HG02973 (cell line): Measurements from ENCODE around the gene SSR3.

Source experiments
- ATAC-seq: cut with Tn5 transposase; IDR thresholded peaks from one replicate; pipeline ENCODE4 v1.9.1; 2021; ENCODE audit warnings: moderate library complexity; ENCODE audit not compliant: unreplicated experiment

Gene SSR3

DNA sequence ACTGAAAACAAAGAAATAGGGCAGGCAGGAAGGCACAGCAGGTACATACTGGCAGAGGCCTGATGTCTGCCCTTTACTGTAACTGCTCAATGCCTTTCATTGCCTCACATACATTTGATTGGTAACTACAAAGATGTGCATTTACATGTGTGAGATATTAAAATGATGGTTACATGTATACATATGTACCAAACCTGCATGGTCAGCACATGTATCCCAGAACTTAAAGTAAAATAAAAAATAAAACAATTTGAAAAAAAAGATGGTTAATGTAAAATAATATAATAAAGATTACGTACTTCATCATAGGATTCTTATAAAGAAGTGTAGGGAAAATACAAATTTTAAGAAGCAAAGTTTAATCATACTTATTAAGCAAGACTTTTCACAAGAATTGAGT lies 15.1 kb downstream of the SSR3 start:
- ATAC-seq, result no peak

DNA sequence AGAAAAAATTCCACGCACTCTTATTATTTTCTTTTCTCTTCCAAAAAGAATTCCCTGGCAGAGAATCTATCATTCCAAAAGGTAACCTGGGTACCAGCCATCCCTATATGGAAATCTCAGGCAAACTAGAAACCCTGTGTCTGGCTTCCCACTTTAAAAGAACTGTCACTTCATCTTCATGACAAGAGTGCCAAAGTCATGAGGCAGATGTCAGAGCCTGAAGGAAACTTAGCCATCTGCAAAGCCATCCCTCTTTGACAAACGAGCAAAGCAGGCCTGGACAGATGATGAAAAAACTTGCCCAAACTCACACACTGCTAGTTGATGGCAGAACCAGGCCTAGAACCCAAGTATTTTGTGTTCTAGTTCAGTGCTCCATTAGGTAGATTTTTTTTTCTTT lies 15.9 kb downstream of the SSR3 start:
- no peak for ATAC-seq

DNA sequence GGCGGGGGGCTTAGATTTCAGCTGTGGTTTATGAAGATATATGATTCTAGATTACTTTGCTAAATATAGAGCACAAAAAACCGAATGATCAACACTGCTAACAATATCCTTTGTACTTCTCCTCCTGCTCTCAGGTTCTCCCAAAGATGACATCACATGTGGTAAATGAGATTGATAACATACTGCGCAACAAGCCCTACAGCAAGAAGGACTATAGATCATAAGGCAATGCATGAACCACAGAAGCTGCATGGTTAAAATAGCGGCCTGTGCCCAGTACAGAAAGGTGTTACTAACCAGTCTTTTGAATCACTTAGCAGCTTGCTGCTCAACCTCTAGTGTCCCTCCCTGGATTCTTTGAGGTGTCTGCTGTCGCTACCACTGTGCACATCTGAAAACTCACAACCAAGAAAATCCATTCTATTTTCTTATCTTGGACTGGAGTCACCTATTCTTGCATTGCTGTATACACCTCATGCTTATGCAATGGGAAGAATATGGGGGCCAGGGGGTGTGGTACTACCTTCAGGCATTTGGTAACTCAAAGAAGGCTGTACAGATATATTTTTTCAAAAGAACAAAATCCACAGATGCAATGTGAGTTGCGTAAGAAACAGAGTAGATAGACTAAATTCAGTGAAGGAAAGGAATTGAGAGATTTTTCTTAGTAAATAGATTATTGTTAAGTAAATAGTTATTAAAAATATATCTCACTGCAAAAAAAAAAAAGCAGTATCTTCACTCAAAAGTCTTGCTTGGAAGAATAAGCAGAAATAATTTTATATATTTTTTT lies 18.2 kb downstream of the SSR3 start:
- no peak for ATAC-seq

DNA sequence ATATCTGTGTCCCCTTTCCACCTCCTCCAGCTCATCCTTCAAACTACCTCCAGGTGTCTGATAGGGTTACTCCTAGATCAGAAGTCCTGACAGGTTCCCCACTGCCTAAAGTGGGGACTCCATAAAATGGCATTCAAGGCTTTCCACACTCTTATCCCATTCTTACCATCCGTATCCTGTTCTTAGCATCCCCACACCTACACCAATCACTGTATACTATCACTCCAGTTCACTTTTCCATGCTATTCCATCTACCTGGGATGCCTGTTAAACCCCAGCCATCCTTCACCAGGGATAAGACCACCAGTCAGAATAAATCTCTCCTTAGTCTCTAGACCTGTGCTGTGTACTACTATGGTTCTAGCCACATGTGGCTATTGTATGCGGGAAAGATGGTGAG lies 19.1 kb downstream of the SSR3 start:
- ATAC-seq, result no peak

DNA sequence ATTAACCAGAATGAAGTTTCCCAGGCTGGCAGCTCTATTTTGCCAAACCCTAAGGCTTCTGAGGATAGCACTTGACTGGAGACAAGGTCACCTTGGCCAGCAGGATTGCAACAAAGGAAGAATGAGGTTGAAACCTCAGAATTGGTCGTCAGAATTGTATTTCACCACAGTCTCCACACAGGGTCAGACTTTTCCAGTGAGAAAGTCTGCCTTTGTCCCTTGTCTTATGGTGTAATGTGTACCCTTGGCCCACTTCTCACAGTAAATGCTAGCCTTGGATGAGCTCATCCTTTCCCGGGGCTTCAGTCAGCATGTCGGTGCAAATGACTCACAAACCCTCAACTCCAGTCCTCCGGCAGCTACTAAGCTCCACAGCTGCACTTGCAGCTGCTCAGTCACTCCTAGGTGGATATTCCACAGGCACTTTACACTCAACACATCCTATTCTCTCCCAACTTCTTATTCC lies 19.7 kb downstream of the SSR3 start:
- no peak for ATAC-seq

DNA sequence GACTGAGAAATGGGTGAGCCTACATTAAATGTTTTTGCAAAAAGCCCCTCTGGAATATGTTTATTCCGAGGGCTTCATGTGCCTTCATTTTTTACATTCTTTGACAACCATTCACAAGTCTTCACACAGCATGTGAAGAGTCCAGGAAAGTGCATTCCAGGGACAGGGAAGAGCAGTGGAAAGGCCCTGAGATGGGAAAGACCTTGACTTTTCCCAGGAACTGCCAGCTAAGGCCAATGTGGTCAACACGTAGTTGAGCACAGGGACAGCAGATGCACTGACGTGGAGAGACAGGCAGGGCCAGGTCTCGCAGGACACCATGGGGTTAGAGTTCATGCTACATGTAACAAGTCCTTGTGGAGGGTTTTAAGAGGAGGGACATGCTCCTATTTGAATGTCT lies 21.7 kb downstream of the SSR3 start:
- ATAC-seq, result no peak

DNA sequence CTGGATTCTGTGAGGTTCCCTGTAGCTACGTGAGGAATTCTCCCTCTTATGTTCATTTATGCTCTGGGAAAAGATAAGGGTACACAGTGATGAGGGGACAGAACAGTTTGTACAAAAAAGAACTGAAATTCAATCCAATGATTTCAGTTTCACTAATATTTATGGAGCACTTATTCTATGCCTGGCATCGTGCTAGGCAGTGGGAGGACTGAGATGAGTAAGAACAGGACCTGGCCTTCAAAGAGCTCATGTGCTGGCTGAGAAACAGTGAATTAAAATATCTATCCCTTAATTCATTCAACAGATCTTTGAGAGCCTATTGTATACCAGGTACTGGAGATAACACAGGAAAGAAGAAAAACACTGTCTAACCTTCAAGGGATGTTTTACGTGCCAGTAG lies 22.2 kb downstream of the SSR3 start:
- ATAC-seq, result no peak

DNA sequence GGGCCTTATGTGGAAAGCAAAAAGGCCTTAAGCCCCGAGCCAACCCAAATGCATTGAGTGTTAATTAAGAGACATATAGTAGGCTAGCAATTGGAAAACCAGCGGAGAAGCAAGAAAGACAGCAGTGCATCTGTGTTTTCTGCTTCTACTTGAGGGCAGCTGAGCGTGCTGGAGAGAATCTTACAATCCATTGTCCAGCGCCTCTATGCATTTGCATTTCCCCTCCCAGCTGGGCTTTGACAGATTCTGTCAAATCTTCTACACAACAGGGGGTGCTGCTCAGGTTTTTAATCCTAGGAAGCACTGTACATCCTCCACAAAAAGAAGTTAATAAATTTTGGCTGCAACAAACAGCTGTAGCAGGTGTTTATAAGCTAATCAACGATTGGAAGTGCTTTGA lies 23.9 kb downstream of the SSR3 start:
- no peak for ATAC-seq

DNA sequence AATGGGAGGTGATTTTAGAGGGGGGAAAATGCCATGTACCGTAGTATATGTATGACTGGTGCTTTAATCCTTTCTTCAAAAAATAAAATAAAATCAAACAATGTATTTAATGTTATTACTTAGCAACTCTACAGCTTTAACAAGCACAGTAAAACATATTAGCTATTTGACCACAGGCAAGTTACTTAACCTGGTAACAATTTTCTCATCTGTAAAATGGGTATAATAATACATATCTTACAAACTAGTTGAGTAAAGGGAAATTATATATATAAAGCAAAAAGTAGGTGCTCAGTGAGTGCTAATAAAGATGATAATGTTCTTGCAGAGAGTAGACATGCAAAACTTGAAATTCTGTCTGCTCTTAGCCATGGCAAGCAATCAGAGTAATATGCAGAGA lies 27.9 kb downstream of the SSR3 start:
- no peak for ATAC-seq

DNA sequence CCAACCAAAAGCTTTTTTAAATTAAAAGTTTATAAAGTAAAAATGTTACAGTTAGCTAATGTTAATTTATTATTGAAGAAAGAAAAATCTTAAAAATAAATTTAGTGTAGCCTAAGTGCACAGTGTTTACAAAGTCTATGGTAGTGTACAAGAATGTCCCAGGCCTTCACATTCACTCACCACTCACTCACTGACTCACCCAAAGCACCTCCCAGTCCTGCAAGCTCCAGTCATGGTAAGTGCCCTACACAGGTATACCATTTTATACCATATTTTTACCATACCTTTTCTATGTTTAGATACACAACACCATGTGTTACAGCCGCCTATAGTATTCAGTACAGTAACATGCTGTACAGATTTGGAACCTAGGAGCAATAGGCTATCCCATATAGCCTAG lies 29.1 kb downstream of the SSR3 start:
- no peak for ATAC-seq

DNA sequence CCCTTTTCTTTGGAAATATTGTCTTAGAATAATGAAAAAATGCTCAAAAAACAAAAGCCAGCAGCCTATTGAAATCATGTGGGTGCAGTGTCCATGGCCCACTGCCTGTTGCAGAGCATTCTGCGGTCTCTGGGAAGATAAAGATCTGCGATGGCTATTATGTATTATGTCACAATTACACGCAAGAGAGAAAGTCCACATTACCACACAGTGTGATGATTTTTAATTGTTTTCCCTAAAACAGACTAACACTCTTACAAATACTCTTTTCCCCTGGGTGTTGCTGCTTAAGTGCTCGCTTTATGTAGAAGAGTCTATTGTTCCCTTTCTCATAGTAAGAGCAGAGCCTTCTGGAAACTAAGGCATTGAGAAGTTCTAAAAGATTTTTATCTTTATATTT lies 32.2 kb downstream of the SSR3 start:
- ATAC-seq, result no peak

DNA sequence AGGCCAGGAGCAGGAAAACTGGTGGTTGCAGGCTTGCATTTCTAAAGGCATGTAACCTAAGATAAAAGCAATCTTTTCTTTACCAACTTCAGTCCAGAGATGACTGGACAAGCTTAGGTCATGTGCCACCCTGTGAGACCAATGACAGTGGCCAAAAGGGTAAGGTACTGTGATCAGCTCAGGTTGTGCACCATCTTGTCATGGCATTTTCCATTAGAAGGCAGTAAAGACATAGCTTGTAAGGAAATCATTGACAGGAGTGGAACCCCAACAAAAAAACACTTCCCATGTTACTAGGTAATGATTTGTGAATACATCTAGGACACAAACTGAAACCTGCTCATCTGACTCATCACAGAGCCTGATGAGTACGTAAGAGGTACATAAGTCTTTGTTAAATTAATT lies 35.2 kb downstream of the SSR3 start:
- ATAC-seq, result peak; percentile 90

DNA sequence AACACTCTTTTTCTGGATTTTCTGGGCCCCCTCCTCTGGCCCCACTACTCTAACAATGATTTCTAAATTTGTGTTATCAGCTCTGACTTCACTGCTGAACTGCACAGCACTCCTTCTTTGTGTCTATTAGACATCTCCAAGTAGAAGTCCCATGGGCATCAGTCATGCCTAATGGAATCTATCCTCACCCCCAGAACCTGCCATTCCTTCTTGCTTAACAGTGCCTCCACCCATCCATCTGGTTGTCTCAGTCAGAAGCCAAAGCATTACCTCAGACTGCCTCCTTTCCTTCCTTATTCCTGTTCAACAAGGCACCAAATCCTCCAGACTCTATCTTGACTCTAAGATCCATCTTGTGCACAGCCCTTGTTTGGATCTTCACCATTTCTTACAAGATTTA lies 36.2 kb downstream of the SSR3 start:
- no peak for ATAC-seq

DNA sequence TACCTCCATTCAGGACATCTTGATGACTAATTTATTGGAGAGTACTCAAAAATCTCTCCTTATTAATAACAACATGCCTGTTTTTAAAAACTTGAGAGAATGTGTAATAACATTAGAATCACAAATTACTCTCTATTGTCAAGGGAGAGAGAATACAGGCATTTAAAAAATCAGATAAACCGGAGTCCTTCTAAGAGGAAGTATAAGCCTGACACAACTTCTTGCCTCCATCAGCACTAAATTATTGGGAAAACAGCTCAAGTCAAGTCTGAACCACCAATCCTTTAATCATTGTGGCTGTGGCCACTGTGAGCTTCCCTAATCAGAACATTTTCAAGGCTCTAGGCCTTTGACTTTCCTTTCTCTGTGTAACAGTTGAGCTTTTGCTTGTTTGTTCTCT lies 38.0 kb downstream of the SSR3 start:
- no peak for ATAC-seq

DNA sequence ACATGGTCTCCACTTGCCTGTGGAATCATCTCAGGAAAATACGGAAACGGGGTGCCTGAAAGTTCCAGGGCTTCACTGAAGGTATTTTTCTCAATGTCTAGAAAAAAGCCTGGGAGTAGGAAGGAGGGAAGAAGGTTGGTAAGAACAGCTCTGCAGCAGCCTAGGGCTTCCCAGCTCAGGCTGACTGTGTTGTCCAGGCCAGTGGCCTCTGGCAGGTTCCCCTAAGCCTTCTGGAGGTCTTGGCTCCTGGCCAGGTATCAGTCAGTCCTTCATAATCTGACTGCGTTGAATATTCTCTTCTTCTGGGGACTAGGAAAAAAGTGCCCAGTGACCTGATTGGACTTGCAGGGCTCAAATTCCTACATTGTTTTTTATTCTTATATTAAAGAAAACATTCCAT lies 38.6 kb downstream of the SSR3 start:
- no peak for ATAC-seq

DNA sequence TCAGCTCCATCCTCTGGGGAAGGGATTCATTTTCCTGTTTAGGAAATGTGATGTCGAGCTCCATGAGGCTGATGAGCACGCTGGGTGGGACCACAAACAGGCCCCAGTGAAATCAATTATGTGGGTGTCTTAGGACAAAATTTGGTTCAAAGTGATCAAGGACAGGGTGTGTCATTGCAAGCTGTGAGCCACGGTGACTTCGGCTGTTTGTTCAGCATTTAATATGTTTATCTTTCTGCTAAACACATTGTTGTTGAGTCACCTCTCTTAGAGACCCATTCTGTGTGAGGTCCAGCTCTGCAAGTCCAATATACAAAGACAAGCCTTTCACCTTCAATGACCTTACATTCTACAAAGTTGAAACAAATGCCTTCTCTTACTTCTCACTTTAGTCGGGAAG lies 41.3 kb downstream of the SSR3 start:
- no peak for ATAC-seq

DNA sequence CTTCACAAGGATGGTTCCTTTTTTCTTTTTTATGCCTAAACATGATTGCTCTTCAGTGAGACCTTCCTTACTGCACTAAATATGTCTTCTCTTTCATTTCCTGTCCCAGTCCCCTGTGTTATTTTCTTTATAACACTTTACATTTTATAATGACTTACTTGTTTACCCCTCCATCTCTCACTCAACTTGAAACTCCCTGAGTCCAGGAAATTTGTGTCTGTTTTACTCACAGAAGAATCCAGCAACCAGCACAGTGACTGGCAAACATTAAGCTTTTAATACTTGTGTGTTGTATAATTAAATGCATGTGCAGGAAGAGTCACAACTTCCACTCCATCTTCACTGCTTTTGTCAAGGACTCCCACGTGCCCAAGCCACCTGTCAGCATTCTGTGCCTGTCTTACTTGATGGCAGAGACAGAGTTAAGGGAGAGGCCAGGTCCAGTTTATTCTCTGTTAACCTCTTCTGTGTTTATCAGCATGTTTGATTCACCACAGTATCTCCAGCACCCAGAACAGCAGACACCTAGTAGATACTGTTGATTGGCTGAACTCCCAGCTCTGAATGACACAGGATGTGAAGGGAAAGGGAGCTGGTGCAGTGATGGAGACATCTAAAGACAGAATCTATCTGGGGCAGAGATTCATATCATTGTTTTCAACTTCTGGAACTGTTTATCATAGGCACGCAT lies 42.8 kb downstream of the SSR3 start:
- ATAC-seq, result no peak

DNA sequence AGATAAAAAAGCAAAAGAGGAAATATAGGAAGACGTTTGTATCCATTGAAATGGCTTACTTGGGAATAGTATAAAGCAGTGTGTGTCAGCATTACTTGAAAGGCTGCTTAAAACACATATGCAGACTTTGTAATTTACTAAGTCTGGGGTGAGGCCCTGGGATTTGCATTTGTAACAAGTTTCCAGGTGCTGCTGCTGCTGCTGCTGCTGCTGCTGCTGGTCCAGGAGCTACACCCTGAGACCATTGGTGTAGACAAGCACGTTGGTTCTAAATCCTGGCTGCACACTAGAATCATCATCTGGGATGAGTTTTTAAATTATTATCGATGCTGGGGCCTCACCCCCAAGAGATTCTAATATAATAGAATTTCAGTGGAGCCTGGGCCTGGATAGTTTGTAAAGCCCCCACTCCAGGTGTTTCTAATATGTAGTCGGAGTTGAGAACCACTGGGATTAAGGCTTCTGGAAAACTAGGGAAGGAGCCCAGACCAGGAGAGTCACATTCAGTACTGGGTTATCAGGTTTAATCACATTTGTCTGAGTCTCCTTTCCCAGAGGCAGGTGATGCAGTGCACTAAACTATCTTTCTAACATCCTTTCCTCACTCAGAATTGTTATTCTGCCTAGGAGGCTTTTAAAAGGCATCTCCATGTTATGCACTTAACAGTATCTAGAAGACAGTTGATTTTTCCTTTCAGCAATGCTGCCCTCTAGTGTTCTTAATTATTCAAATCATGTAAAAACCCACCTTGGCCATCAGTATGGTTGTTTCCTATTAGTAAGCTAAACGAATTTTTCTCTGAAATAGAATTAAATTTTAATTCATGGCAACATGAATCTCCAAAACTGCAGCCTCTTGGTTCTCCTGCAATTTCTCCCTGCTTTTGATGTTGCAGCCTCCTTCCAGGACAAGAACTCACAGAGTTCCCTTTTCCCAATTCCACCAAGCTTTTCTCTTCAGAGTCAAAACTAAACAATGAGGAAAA lies 45.4 kb downstream of the SSR3 start:
- peak; percentile 66 for ATAC-seq

DNA sequence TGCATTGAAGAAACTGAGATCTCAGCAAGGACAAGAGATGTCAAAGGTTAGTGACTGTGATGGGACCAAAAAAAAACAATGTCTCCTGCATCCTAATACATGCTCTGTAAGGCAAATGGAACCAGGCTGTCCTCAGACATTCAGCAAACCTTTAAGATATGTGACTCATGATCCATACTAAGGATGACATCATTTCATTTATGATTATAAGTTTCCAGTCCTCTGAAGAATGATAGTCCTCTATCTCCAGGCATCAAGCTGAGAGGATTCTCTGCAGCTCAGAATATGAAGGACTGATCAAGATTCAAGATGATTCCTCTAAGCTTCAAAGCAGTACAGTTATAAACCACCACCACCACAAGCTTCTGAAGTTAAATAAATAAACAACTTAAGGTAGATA lies 47.6 kb downstream of the SSR3 start:
- ATAC-seq, result no peak

DNA sequence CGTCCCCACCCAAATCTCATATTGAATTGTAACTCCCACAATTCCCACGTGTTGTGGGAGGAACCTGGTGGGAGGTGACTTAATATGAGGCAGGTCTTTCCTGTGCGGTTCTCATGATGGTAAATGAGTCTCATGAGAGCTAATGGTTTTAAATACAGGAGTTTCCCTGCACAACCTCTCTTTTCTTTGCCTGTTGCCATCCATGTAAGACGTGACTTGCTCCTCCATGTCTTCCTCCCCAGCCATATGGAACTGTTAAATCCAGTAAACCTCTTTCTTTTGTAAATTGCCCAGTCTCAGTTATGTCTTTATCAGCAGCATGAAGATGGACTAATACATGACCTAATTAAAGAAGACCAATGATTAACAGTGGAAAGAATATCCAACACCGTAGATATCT lies 56.6 kb downstream of the SSR3 start:
- no peak for ATAC-seq

DNA sequence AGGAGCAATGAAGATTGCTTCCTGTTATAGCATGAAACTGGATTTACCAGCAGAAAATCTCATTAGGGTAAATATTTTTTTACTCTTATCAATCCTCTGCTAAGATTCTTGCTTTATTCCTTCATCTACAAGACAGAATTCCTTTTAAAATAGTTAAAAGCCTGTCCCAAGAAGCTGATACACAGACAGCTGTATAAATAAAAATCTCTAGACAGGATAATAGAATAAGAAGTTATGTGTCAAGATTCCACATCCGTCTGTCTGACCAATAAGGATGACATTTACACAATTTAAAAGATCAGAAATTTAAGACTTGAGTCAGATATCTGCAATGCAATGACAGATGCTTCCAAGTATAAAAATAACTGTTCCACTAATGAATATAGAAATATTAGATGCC lies 57.6 kb downstream of the SSR3 start:
- ATAC-seq, result no peak
